HFF-Myc (cell line): ENCODE data around the gene GSTM4.

ENCODE experiments used
- DNase-seq: peaks from one replicate; pipeline ENCODE4 v3.0.0-alpha.2; 2011; ENCODE audit warnings: low read depth; ENCODE audit errors: extremely low read depth
- H3K4me3 ChIP-seq: replicated peaks from 2 replicates; pipeline ENCODE4 v1.5.1; 2011; ENCODE audit warnings: low read depth, mild to moderate bottlenecking, control low read depth, low read length
- CTCF ChIP-seq: IDR thresholded peaks from 2 replicates; pipeline ENCODE4 v1.5.1; 2012; ENCODE audit warnings: mild to moderate bottlenecking, low read depth, low read length, control low read depth; ENCODE audit errors: missing control alignments

The GSTM4 gene

DNA sequence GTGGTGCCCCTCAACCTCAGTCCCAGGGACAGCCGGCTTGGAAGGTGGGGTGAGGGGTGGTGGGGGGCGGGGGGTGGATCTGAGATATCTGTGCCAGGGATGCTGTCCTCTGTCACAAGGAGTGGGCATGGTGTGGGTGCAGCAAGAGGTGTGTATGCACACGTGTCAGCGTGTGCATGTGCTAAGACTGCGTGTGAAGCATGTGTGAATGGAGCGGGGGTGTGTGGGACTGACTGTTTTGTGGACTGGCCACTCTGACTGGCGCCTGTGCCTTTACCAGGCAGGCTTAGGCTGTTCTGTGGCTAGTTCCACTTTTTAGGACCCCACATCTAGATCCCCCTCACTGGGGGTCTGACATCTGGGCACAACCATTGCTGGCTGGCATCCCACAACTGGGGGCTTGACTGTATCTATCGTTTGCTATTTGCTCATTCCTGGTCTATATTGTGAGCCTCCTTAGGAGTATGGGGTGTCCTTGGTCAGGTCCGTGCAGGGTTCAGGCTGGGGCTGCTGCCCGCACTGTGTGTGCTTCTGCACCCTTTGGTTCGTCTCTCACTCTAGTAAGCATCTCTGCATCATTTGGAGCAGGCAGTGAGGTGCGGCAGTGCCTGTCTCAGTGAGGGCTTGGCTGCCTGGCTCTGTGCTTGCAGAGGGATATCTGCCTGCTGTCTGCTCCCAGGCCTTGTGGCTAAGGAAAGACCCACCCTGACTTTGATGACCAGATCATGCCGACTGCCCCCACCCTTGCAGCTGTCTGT lies 34.3 kb upstream of the GSTM4 start:
- DNase-seq: no peak
- no peak for TF ChIP-seq CTCF
- H3K4me3 ChIP-seq: peak overlapping the region; percentile 98

DNA sequence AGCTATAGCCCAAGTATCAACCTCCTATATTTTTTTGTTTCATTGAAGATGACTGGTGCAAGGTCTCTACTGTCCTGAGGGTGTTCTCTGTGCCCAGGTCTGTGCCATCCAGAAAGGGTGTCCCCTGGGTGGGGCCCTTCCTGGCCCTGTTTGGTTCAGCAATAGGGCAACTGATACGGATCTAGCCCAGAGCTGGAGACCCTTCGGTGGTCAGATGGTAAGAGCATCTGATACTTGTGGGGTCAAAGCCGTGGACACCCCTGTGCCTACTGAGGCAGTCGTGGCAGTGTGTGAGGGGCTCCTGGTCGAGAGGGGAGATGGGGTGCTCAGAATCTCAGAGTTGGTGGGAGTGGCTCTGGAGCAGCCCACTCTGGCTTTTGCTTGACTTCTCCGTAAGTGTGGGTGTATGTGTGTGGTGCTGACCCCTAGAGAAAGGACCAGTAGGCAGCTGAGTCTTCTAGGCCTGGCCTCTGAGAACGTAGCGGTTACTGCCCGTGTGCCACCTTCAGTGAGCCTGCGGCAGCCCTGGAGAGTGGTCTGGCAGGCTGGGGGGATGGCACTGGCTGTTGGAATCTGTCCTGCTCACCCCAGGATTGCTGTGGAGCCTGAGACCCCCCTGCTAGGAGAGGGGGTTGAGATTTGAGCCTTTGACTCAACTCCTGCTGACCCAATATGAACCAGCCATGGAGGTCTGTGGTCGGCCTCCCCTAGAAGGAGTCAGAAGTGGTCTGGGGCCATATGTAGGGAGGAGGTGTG lies 33.6 kb upstream of the GSTM4 start:
- peak overlapping the region; percentile 98 for H3K4me3 ChIP-seq
- no peak for TF ChIP-seq CTCF
- no peak for DNase-seq

GRCh38 chr1:109622895-109623294 lies 33.0 kb upstream of the GSTM4 start:
- H3K4me3 ChIP-seq: peak overlapping the region; percentile 98
- TF ChIP-seq CTCF: no peak
- no peak for DNase-seq

GRCh38 chr1:109623601-109624161 lies 32.2 kb upstream of the GSTM4 start:
- peak overlapping the region; percentile 24 for H3K4me3 ChIP-seq
- DNase-seq: no peak
- TF ChIP-seq CTCF: no peak

GRCh38 chr1:109624201-109625010 lies 31.5 kb upstream of the GSTM4 start:
- DNase-seq: no peak
- no peak for TF ChIP-seq CTCF
- H3K4me3 ChIP-seq: peak overlapping the region; percentile 24

- no peak for DNase-seq
- no peak overlapping the region for H3K4me3 ChIP-seq
- TF ChIP-seq CTCF: no peak
Observed at GRCh38 chr1:109625176-109625575, 30.7 kb upstream of the GSTM4 start.
